Endothelial cell of umbilical vein (primary cell): ENCODE data around the gene APBA2. TPM values are rescaled to one million over a fixed set of nuclear protein-coding genes. Genes with fewer than 3 reads are reported as not detected.

Experiments
- BruUV-seq: library from RNA; stranded (reverse); fragments of 400-500 nt; replicated peaks from 2 replicates; lab custom pipeline; 2021; lab: Mats Ljungman, UMichigan
- CTCF ChIA-PET: fragments of 300-600, 350-600 bp; sonication (Branson Sonifier 250); formaldehyde crosslinking; loops from one replicate; lab custom pipeline; 2021; ENCODE audit warnings: antibody characterized with exemption, inconsistent platforms; lab: Charles Lee
- POLR2A ChIA-PET: fragments of 300-600, 350-600 bp; sonication (Branson Sonifier 250); formaldehyde crosslinking; loops from one replicate; lab custom pipeline; 2021; ENCODE audit warnings: antibody characterized with exemption, inconsistent platforms; lab: Charles Lee
- DNase-seq: peaks from one replicate; pipeline ENCODE4 v3.0.0-alpha.2; 2011; ENCODE audit warnings: low read depth, low spot score
- FAIRE-seq: peaks from 2 replicates; lab custom pipeline; 2011; peaks lifted over from hg19 to GRCh38; lab: Jason Lieb, UNC
- H2AFZ ChIP-seq: 2 replicates; pipeline ENCODE4 v1.6.0; 2012; ENCODE audit warnings: low read depth, low read length, control low read depth, inconsistent platforms
- H3K27ac ChIP-seq: 2 replicates; pipeline ENCODE4 v1.5.1; 2011; ENCODE audit warnings: low read depth, mild to moderate bottlenecking, control low read depth, low read length, moderate library complexity; ENCODE audit not compliant: insufficient read depth
- H3K27me3 ChIP-seq, 2 experiments: 2 replicates each; pipeline versions ENCODE4 v1.6.0 to v1.6.1; 2011; ENCODE audit warnings: low read length in 2 of 2, mixed read lengths in 1 of 2; ENCODE audit not compliant: control insufficient read depth in 2 of 2, insufficient read depth in 2 of 2
- H3K36me3 ChIP-seq, 2 experiments: 2 replicates in 1 of 2; 3 replicates in 1 of 2; pipeline ENCODE4 v1.5.1; 2011; ENCODE audit warnings: low read length in 2 of 2, mild to moderate bottlenecking in 1 of 2, moderate library complexity in 1 of 2; ENCODE audit not compliant: control insufficient read depth in 2 of 2, insufficient read depth in 2 of 2; ENCODE audit errors: extremely low read depth in 1 of 2
- H3K4me1 ChIP-seq: 3 replicates; pipeline ENCODE4 v1.5.1; 2011; ENCODE audit warnings: mild to moderate bottlenecking, low read length; ENCODE audit not compliant: control insufficient read depth, insufficient read depth; ENCODE audit errors: extremely low read depth
- H3K4me2 ChIP-seq: 2 replicates; pipeline ENCODE4 v1.6.1; 2011; ENCODE audit warnings: low read length, control low read depth, mixed read lengths; ENCODE audit not compliant: insufficient read depth
- H3K4me3 ChIP-seq, 3 experiments: fragments of 200-600 bp in 1 of 3; sonication (generic), shearing (Covaris generic) in 1 of 3; replicated peaks in 1 of 3; 2 replicates each; pipeline ENCODE4 v1.5.1; 2011 to 2016; ENCODE audit warnings: control low read depth in 3 of 3, low read length in 3 of 3, mild to moderate bottlenecking in 2 of 3, inconsistent platforms in 1 of 3, low read depth in 1 of 3, moderate library complexity in 1 of 3; ENCODE audit not compliant: insufficient read depth in 1 of 3
- H3K79me2 ChIP-seq: 2 replicates; pipeline ENCODE4 v1.6.0; 2012; ENCODE audit warnings: low read length, inconsistent platforms; ENCODE audit not compliant: control insufficient read depth, insufficient read depth
- H3K9ac ChIP-seq: replicated peaks from 2 replicates; pipeline ENCODE3; 2011; ENCODE audit warnings: low read length, control low read depth; ENCODE audit not compliant: insufficient read depth; ENCODE audit errors: extremely low read depth
- H3K9me1 ChIP-seq: replicated peaks from 3 replicates; pipeline ENCODE4 v1.6.0; 2011; ENCODE audit warnings: mild to moderate bottlenecking, low read length; ENCODE audit not compliant: control insufficient read depth, insufficient read depth; ENCODE audit errors: extremely low read depth
- H3K9me3 ChIP-seq: replicated peaks from 2 replicates; pipeline ENCODE4 v1.5.1; 2012; ENCODE audit warnings: low read length, inconsistent platforms; ENCODE audit not compliant: control insufficient read depth, insufficient read depth
- H4K20me1 ChIP-seq: replicated peaks from 2 replicates; pipeline ENCODE3; 2011; ENCODE audit warnings: mild to moderate bottlenecking, low read length; ENCODE audit not compliant: control insufficient read depth, insufficient read depth; ENCODE audit errors: extremely low read depth
- CTCF ChIP-seq, 2 donors: IDR thresholded peaks; 1 replicate in 1 of 2; 2 replicates in 1 of 2; pipeline ENCODE4 v1.5.1; 2011; ENCODE audit warnings: low read length in 2 of 2, mild to moderate bottlenecking in 2 of 2, moderate library complexity in 2 of 2, control low read depth in 1 of 2, inconsistent platforms in 1 of 2, low read depth in 1 of 2; ENCODE audit not compliant: insufficient read depth in 1 of 2; ENCODE audit errors: extremely low read depth in 1 of 2
- EZH2 ChIP-seq: IDR thresholded peaks from 2 replicates; pipeline ENCODE4 v1.6.1; 2012; ENCODE audit warnings: borderline replicate concordance, low read depth, mild to moderate bottlenecking, moderate library complexity, low read length, inconsistent platforms; ENCODE audit not compliant: severe bottlenecking
- FOS ChIP-seq: IDR thresholded peaks from 2 replicates; pipeline ENCODE4 v1.6.1; 2011; ENCODE audit warnings: mild to moderate bottlenecking, low read length, moderate library complexity, borderline replicate concordance; ENCODE audit not compliant: insufficient read depth
- GATA2 ChIP-seq: IDR thresholded peaks from 2 replicates; pipeline ENCODE4 v1.7.0; 2011; ENCODE audit warnings: low read depth, mild to moderate bottlenecking, moderate library complexity, mixed read lengths, low read length; ENCODE audit not compliant: insufficient read length, insufficient read depth
- JUN ChIP-seq: IDR thresholded peaks from 2 replicates; pipeline ENCODE4 v1.6.1; 2011; ENCODE audit warnings: borderline replicate concordance, low read depth; ENCODE audit not compliant: insufficient read length, insufficient read depth
- MAX ChIP-seq: IDR thresholded peaks from 2 replicates; pipeline ENCODE4 v1.6.1; 2011; ENCODE audit not compliant: insufficient read depth, insufficient read length
- MYC ChIP-seq: IDR thresholded peaks from one replicate; pipeline ENCODE4 v1.6.1; 2011; ENCODE audit warnings: mild to moderate bottlenecking, low read depth, low read length
- POLR2A ChIP-seq: IDR thresholded peaks from 2 replicates; pipeline ENCODE4 v1.6.1; 2012; ENCODE audit warnings: low read depth, mild to moderate bottlenecking, control low read depth, low read length
- POLR2AphosphoS5 ChIP-seq: IDR thresholded peaks from 2 replicates; pipeline ENCODE4 v1.6.1; 2012; ENCODE audit warnings: low read depth, mild to moderate bottlenecking, control low read depth, low read length, moderate library complexity; ENCODE audit not compliant: insufficient read depth
- dilution Hi-C: fragments of 300-500 bp; cut with MboI; formaldehyde crosslinking; loops from one replicate; pipeline ENCODE4 v1.15.0; 2019; ENCODE audit warnings: low sequenced_read_pairs; ENCODE audit not compliant: extremely low pct_ligation_motif_present
- intact Hi-C: fragments of 100-400 bp; cut with micrococcal nuclease; formaldehyde crosslinking; loops from one replicate; pipeline ENCODE4 v1.10.0; 2022
- polyA plus RNA-seq, 4 experiments: library from polyadenylated mRNA; depleted of rRNA in 3 of 4; stranded (reverse) in 3 of 4; unstranded in 1 of 4; fragments of >200 nt; gene quantifications; 2 replicates each; pipeline versions ENCODE4 v1.2.1 to v1.2.3, GENCODE V29; 2011 to 2012; ENCODE audit warnings: missing spikeins in 1 of 4
- total RNA-seq: library from RNA; stranded (reverse); gene quantifications from 2 replicates; pipeline ENCODE4 v1.2.3, GENCODE V29; 2021

APBA2 gene
- total and polyA plus RNA-seq, 2 donors (not counting 3 experiments of a cell fraction or from before 2014, with no cell fraction given): 5.7 to 11.1 TPM

DNA sequence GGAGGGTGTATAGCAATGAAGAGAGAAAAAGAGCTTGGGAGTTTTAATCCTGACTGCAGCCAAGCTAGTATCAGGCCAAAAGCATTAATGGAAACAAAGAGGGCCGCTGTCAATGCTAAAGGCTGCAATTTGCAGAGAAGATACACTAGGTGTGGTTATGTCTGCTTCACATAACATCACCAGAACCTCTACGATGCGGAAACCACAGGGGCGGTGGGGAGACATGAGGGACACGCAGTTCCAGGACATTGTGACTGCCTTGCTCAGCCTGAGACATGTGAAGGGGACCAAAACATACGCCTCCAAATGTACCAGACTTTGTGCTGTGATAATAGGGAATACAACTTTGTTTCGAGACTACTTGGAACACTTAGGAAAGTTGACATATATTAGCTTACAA lies 88.4 kb downstream of the APBA2 start:
- intact Hi-C loops: no loop called here
- Histone ChIP-seq H3K9me3 (no peaks in the 10 kb centered on the region), H4K20me1 (peaks cover 2% of the 10 kb centered on the region), H3K79me2 (no peaks in the 10 kb centered on the region), H3K4me3 (no peak overlapping the region), H3K4me1 (peaks cover 13% of the 10 kb centered on the region), H3K9ac (no peak overlapping the region), H3K4me2 (no peak overlapping the region), H2AFZ (no peak overlapping the region), H3K9me1 (no peaks in the 10 kb centered on the region), H3K27me3 (peaks cover 0 to 1% of the 10 kb centered on the region in 2 experiments), H3K27ac (no peak overlapping the region), H3K36me3 (no peaks in the 10 kb centered on the region)
- TF ChIP-seq EZH2 (no peak), CTCF (IDR thresholded peaks at IDR 0.05; ENCODE audit: extremely low read depth in 1 of 2, insufficient read depth in 1 of 2, low read depth in 1 of 2, low read length in 2 of 2) (no peak), POLR2AphosphoS5 (no peak), POLR2A (no peak), FOS (no peak), GATA2 (no peak), MAX (no peak), JUN (no peak), MYC (no peak)
- dilution Hi-C loops: no loop called here
- POLR2A ChIA-PET: no interaction called here
- no TSS peak for BruUV-seq
- FAIRE-seq: no peak
- CTCF ChIA-PET: interaction anchor here (1.1 to 1.5 kb wide), 2 partner anchors 9 to 93 kb away, joined by 3 to 4 read pairs; no protein-coding TSS in a partner anchor
- DNase-seq: no peak
